ENCODE measurements around the gene ATP6V0A4.
"Not testable (repeated sequence)": the region's sequence is repeated elsewhere in the genome, so short reads cannot be mapped to it uniquely, and the experiment has no call there.

ATP6V0A4 gene

DNA sequence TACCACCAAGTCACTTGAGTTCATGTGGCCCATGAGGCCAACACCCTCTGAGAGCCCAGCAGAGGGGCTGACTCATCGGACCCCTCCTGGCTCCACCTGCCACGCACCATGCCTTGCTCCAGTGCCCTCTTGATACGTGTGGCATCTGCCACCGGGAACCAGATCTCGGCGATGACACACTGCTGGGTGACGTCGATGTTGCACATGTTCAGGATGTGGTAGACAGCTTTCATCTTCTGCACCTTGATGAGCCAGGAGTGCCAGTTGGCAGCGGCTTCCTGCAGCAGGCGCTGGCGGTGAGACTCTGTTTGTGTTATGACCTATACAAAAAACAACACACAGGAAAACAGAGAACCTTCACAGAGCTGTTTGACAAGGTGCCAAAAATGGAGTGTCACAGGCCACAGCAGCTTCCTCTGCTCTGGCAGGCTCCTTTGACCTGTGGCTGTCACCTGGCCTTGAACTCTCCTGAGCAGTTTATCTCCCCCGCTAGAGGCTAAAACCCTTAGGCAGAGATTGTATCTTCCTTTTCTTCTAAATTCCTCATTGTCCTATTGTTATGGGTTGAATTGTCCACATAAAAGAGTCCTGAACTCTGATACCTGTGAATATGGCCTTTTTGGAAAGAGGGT lies 45.4 kb downstream of the ATP6V0A4 start:
- in situ Hi-C loops (cut with MboI; ENCODE audit: low sequenced_read_pairs) = no loop called here

DNA sequence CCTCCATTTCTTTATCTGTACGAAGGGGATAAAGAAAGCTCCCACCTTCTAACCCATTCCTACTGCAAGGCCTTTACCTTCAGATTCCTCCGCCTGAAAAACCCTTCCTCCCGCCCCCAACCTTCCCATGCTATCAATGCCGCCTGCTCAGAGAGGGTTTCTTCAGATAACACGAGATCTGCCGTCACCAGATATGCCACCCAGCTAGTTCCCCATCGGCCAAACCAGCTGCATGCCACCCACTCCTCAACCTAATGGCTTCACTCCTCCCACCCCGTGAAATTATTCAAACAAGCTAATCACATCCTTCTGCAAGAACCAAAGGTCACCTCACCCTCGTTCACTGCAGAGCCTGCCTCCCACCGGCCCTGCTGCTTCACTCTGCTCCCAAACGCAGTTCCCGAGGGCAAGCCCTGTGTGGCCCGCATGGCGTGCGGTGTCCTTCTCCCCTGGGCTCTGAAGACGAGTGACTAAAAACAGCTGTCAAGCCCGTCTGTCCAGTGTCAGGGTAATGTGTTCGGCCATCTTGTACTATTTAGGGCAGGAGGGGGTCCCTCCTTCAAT lies 47.0 kb downstream of the ATP6V0A4 start:
- in situ Hi-C loops (cut with MboI; ENCODE audit: low sequenced_read_pairs) = no loop called here

DNA sequence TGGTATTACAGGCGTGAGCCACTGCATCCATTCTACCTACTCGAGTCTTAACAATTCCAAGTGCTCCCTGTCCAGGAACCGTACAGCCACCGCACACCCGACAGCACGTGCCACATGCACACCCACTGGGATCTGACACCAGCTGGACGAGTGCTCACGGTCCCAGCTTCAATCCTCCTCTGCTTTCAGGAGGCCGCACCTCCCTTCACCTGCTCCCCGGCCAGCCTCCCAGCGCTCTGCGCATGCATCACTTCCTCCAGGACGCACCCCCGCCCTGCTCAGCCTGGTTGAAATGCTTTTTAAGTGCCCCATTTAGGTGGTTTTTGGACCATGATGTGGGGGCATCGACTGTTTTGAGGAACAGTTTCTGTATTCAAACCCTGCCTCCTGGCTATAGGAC lies 47.5 kb downstream of the ATP6V0A4 start:
- in situ Hi-C loops (cut with MboI; ENCODE audit: low sequenced_read_pairs) = no loop called here

DNA sequence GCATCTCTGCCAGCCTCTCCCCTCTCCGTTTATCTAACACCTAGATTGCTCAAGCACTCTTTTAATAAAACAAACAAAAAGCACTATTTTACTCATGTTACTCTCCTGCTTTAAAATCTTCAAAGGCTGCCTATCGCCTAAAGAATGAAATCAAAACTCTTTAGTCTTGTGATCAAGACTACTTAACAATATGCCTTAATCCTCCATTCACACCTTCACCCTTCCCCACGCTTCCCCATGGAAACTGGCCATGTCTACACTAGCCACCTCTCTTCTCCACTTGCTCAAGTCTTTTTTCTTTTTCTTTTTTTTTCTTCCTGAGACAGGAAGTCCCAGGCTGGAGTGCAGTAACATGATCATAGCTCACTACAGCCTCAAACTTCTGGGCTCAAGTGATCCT lies 48.0 kb downstream of the ATP6V0A4 start:
- in situ Hi-C loops (cut with MboI; ENCODE audit: low sequenced_read_pairs) = no loop called here

DNA sequence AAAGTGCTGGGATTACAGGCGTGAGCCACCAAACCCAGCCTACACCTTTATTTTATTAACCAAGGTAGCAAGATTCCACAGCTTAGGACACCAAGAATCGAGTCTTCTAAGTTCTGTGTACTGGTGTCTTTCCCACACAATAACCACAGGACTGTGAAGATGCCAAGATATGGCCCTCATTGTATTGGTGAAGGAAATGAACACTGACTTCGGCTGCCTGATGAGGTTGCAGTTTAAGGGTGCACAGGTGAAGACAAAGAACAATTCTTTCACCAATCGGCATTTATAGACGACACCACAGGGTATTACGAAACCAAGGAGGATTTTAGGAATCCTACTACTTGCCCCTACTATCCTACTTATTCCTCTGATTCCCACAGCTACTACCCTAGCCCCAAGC lies 49.3 kb downstream of the ATP6V0A4 start:
- in situ Hi-C loops (cut with MboI; ENCODE audit: low sequenced_read_pairs) = no loop called here

DNA sequence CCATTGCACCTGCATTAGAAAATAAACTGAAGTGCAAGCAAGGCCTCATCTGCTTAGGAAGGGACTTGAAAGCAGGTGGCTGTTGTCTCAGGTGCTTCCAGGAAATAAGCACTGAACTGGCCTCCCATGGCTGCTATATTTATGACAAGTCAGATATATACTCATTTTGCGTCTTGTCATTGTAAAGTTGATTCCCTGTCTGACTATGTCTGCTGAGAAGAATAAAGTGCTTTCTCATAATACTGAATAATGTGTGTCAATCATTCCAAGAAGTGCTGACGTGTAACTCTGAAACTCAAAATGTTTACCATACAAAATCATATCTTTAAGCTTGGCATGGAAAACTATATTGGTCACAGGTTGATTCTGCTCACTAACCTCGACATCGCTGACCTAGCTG lies 51.9 kb downstream of the ATP6V0A4 start:
- in situ Hi-C loops (cut with MboI; ENCODE audit: low sequenced_read_pairs) = no loop called here

DNA sequence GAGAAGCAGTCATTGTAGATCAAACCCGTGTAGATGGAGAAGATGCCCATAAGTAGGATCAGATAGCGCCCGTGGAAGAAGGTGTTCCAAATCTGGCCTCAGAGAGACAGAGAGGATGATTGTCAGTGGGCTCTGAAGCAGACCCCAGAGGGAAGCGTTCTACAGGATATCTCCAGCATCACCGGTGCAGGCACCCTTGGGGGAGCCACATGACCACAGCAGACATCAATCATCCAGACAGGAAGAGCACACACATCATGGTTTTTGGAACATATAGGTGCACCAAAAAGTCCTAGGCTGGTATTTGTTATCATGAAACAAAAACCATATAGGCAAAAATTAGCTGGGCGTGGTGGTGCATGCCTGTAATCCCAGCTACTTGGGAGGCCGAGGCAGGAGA lies 52.8 kb downstream of the ATP6V0A4 start:
- in situ Hi-C loops (cut with MboI; ENCODE audit: low sequenced_read_pairs) = no loop called here

DNA sequence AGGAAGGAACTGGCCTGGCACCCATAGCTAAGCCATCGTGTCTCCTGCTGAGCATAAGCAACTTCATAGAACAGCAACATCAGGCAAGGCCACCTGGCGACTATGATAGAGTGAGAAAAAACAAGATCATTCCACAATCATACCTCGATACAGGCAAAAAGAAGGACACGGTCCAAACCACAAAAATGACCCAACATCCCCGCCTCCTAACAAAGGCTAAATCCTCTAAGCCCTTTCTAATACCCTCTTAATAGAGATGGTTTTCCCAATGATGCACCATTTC lies 56.6 kb downstream of the ATP6V0A4 start:
- in situ Hi-C loops (cut with MboI; ENCODE audit: low sequenced_read_pairs) = no loop called here

DNA sequence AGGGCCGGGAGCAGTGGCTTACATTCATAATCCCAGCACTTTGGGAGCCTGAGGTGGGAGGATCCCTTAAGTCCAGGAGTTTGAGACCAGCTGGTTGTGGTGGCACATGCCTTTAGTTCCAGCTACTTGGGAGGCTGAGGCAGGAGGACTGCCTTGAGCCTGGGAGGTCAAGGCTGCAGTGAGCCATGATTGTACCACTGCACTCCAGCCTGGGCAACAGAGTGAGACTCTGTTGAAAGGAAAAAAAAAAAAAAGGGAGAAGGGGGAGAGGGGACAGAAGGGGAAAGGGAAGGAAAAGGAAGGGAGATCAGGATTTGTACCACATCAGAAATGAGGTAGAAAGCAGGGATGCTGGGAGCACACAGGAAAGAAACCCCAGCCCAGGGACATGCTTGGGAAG lies 58.1 kb downstream of the ATP6V0A4 start:
- in situ Hi-C loops (cut with MboI; ENCODE audit: low sequenced_read_pairs) = no loop called here

DNA sequence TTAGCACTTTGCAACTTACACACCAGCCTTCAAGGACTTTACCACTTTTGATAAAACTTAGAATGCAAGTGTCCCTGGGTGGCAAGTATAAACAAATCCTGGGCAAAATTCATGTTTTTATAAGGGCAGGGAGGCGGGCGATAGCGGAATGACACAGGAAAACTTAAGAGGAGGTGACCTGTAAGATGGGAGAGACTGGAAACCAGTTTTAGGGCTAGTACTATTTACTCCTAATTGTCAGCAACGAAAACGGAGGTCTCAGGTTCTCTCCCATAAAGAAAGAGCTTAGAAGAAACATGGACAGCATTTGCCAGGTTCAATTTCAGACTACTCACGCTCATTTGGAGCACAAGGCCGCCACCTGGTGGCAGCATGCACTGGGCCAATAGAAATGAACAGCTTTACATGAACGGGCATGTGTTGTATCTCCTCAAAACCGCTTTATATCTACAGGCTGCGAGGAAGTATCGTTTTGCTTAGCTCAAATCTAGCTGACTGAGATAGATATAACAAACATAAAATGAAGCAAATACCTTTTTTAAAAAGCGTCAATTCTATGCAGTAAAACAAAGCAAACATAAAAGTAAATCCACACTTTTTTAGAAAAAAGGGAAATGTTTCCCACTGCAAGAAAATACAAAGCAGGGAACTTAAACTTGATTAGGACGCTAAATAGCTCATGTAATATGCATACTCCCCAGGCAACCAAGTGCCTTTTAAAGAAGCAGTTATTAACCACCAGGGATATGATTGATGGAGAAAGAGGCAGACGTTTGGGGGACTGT lies 59.3 kb downstream of the ATP6V0A4 start:
- in situ Hi-C loops (cut with MboI; ENCODE audit: low sequenced_read_pairs) = no loop called here

DNA sequence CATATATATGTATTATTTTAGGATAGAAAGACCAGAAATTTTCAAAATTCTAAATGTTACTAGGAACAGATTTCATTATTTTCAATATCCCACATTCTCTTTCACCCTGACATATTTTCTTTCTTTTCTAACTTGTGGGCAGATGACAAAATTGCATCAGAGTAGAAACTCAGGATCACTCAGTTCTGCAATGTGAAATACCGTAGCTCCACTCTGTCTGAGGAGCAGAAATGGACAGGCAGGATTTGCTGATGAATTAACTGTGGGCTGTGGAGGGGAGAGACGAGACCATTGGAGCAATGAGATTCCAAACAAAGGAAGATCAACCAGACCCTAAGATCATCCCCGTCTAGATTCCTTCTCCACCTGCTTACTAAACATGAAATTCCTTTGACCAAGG lies 59.9 kb downstream of the ATP6V0A4 start:
- in situ Hi-C loops (cut with MboI; ENCODE audit: low sequenced_read_pairs) = no loop called here

DNA sequence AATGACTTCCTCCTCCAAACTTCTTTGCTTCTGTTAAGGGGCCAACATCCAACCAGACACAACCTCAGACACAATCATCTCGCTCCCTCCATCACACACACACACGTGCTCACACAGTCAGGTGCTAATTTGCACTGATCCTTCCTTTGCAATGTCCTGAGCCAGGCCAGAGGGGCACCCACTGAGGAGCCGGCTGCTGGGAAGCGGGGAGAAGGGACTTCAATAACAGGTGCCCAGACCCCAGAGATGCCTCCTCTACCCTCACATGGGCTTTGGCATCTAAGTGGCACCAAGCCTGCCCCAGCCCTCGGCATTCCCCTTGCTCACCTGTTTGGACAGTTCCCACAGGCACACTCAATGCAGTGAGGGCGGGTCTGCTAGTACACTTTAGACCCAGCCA lies 62.6 kb downstream of the ATP6V0A4 start:
- in situ Hi-C loops (cut with MboI; ENCODE audit: low sequenced_read_pairs) = no loop called here

DNA sequence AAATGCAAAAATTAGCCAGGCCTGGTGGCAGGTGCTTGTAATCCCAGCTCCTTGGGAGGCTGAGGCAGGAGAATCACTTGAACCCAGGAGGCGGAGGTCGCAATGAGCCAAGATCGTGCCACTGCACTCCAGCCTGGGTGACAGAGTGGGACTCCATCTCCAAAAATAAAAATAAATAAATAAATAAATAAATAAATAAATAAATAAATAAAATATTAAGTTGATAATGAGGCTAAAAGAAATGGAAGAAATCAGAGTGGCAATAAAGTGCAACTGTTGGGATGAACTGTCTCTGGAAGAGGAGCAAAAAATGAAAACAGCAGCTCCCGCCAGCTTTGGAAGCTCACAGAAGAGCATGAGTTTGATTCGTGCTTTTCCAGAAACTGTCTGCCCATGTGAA lies 66.3 kb downstream of the ATP6V0A4 start:
- in situ Hi-C loops (cut with MboI; ENCODE audit: low sequenced_read_pairs) = not testable (repeated sequence)

DNA sequence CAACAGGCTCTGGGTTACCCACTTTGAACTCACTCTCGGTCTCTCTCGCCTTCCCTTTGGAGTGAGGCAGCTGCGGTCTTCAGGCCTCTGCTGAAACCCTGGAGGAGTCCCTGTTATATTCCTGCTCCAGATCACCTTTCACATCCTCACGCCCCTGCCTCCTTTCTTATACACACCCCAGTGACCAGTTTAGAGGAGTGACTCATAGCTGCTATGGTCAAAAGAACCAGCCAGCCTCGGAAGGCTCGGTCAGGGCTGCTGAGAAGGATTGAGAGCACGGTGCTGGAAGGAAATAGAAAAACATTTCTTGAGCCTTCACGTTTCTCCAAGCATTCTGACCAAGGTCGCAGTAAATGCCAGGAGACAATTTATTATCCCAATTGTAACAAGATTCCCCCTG lies 68.6 kb downstream of the ATP6V0A4 start:
- in situ Hi-C loops (cut with MboI; ENCODE audit: low sequenced_read_pairs) = no loop called here

DNA sequence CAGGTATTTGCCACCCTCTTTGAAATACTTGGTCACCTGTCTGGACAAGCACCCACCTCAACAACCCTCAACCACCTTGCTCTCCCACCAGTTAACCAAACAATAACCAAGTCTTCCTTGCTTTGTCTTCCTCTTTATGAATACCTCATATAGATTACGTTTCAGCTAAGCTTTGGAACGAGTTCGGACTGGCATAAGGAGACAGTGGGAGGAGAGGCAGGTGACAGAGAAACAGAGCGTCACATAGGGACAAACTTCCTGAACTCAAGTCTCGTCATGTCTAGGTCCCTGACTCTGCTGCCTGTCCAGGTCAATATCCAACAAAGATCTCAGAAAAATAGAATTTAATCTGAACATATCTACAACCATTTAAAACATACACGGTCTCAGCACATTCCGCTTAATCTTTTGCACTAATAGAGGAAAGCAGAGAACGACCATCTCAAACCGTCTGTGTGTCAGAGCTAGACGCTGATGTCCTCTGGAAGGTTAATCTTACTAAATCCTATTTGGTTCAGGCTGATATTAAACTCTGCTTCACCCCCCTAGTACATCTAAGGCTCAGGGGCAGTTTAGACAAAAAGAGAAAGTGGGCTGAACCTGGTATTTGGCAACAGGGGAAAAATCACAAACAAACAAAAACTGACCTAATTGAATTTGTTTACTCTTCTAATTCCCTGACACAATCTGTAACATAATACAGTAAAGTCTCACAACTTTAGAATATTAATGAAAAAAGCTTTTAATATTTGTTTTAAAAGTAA lies 70.5 kb downstream of the ATP6V0A4 start:
- in situ Hi-C loops (cut with MboI; ENCODE audit: low sequenced_read_pairs) = no loop called here

DNA sequence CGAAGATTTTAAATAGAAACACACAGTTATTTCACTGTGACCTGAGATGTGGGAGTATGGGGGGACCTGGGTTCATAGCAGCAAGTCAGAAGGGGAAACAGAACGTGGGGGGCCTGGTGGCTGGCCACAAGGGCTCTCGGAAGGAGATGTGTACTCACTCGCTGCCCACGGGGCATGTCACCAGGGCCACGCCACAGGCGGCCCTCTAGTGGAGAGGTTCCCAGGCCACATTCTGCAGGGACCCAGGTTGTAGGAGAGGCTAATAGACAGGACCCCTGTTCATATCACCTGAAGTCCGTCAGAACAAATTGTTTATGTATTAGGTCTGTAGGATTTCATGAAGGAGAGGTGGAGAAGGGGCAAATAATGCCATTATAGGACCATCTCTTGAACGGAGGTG lies 71.7 kb downstream of the ATP6V0A4 start:
- in situ Hi-C loops (cut with MboI; ENCODE audit: low sequenced_read_pairs) = no loop called here

DNA sequence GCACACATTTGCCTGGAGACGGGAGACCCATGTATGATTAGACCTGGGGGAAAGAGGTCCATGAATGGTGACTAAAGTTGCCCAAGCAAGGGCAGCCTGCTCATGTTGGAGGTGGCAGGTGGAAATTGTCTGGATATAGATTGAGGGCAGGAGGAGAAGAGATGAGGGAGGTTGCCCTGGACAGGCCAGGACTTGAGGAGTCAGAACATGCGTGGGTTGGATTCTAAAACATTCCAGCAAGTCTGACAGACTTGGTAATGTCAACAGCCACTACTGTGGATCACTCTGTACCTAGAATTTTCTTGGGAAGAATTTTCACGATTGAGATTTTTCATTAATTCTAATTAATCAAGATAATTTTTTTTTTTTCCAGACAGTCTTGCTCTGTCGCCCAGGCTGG lies 77.7 kb downstream of the ATP6V0A4 start:
- in situ Hi-C loops (cut with MboI; ENCODE audit: low sequenced_read_pairs) = no loop called here

DNA sequence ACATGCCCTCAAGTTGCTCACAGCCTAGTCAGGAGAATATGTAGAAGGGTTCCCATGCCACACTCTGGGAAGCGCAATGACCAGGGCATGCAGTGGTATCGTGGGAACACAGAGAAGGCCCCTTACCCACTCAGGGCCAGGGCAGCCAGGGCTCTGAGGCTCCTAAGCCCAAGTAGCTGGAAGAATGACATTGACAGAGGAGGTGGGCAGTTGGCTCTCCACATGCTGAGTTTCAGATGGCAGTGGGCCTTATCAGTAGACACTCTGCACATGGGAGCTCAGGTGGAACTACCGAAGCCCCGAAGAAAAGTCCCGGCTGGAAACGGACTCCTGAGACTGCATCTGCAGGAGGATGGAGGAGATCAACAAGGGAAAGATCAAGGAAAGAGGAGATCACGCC lies 81.1 kb downstream of the ATP6V0A4 start:
- in situ Hi-C loops (cut with MboI; ENCODE audit: low sequenced_read_pairs) = no loop called here

DNA sequence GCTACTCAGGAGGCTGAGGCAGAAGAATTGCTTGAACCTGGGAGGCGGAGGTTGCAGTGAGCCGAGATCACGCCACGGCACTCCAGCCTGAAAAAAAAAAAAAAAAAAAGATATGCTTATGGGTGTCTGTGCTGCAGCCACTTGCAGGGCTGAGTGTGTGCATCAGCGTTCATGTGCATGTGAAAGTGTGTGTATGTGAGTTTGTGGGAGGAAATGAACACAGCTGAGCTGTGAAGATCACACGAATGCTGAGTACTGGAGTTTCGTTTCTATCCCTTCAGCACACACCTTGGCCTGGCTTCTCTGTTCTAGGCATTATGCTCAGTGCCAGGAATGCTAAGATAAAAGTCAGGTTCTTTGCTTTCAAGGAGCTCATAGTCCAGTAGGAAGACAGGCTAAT lies 84.8 kb downstream of the ATP6V0A4 start:
- in situ Hi-C loops (cut with MboI; ENCODE audit: low sequenced_read_pairs) = no loop called here

DNA sequence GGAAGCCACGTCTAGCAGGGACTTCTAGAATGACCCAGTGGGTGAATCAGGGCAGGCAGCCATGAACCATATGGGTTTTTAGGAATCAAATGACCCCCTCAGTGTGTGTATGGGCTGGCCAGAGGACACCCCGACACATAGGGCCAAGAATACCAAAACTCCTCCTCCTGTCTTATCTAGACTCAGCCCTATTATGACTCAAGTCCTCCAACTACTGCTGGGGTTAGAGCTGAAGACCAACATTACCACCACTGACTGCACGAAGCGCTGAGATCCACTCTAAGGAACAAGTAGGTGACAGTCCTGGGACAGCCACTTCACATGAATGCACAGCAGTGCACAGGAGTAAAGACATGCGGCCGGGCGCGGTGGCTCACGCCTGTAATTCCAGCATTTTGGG lies 85.3 kb downstream of the ATP6V0A4 start:
- in situ Hi-C loops (cut with MboI; ENCODE audit: low sequenced_read_pairs) = no loop called here

DNA sequence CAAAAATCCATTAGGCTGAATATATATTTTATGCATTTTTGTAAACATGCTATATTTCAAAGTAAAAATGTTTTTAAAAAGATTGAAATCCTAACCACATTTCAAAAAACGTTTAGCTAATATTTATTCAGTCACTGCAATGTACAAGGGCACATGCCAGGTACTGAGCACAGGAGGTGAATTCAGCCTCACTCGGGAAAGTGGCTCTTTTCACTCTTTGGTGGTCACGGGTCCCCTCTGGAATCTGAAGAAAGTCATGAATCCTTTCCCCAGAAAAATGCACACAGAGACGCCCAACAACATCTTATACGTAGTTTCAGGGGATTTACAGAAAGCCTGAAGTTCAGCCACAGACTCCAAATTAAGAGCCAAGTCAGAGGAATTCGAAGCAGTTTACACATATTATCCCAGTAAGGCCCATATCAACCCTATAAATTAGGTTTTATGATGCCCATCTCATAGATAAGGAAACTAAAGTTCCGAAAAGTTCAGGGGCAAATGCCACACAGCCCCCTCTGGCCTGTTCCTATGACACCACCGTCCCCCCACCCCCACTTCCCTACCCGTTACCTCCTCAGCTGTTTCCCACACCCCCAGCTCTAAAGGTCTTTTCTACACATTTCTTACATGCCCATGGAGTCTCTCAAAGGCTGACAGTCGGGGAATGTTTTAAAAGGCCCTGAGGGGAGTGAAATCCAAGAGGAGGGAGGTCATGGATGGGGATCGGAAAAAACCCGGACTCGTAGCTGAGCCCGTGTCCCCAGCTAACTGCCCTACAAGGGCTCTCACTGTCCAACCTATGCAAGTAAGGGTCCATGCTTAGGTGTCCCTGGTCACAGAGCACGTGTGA lies 87.2 kb downstream of the ATP6V0A4 start:
- in situ Hi-C loops (cut with MboI; ENCODE audit: low sequenced_read_pairs) = no loop called here

Data from hTERT RPE-1 (cell line).